NB4 (cell line): ENCODE measurements around the gene PCNX2.

ENCODE experiments used
- POLR2A ChIP-seq: IDR thresholded peaks from 2 replicates; pipeline ENCODE4 v1.6.1; 2011; ENCODE audit warnings: mild to moderate bottlenecking; ENCODE audit not compliant: insufficient read length; ENCODE audit errors: extremely low read depth
- TF ChIP-seq, protein P1 (sequence below): IDR thresholded peaks from one replicate; pipeline ENCODE4 v1.5.1; 2012; ENCODE audit warnings: low read depth, low read length
- TF ChIP-seq, protein P2 (sequence below): IDR thresholded peaks from 2 replicates; pipeline ENCODE4 v1.6.1; 2011; ENCODE audit warnings: low read depth, low read length

DNA sequence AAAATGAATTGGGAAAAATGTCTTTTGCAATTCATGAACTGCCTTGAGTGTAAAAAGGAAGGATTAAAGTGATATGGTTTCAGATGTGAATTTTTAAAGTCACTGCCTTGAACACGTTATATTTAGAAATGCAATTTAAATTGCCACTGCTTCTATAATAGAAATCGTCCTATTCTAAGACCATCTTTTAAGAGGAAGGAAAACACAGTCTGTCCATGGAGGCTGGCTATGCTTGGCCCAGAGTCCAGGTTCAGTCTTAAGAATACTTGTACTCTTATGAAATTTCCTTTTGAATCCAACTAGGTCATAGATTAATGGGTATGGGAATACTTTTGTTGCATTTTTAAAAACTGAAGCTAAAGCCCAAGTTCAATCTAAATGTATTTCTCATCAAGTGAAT lies 86.0 kb downstream of the PCNX2 start:
- TF ChIP-seq, protein P1, sequence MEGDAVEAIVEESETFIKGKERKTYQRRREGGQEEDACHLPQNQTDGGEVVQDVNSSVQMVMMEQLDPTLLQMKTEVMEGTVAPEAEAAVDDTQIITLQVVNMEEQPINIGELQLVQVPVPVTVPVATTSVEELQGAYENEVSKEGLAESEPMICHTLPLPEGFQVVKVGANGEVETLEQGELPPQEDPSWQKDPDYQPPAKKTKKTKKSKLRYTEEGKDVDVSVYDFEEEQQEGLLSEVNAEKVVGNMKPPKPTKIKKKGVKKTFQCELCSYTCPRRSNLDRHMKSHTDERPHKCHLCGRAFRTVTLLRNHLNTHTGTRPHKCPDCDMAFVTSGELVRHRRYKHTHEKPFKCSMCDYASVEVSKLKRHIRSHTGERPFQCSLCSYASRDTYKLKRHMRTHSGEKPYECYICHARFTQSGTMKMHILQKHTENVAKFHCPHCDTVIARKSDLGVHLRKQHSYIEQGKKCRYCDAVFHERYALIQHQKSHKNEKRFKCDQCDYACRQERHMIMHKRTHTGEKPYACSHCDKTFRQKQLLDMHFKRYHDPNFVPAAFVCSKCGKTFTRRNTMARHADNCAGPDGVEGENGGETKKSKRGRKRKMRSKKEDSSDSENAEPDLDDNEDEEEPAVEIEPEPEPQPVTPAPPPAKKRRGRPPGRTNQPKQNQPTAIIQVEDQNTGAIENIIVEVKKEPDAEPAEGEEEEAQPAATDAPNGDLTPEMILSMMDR: no peak
- TF ChIP-seq POLR2A: no peak
- TF ChIP-seq, protein P2, sequence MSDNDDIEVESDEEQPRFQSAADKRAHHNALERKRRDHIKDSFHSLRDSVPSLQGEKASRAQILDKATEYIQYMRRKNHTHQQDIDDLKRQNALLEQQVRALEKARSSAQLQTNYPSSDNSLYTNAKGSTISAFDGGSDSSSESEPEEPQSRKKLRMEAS: no peak
